ENCODE measurements around the gene MRGPRX2. TPM values are rescaled to one million over a fixed set of nuclear protein-coding genes. Genes with fewer than 3 reads are reported as not detected.

MRGPRX2 gene
- total and polyA plus RNA-seq, 2 experiments from 2014 or later = not detected

DNA sequence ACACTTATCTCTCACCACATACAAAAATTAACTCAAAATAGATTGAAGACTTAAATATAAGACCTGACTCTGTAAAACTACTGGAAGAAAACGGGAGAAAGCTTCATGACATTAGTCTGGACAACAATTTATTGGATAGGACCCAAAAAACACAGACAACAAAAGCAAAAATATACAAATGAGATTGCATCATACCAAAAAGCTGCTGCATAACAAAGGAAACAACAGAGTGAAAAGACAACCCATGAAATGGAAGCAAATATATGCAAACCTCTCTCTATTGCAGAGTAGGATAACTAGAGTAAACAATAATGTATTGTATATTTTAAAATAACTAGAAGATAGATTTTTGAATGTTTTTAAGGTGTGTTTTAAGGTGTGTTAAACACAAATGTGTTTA is 11.2 kb downstream of the MRGPRX2 start (continued):
- no peak for TF ChIP-seq STAT1 (IDR thresholded peaks at IDR 0.05; ENCODE audit: unreplicated experiment)
- TF ChIP-seq NANOG (IDR thresholded peaks at IDR 0.05; ENCODE audit: borderline replicate concordance) = no peak
- no peak for TF ChIP-seq ZNF331 (CRISPR knock-in tag; IDR thresholded peaks at IDR 0.05; ENCODE audit: low read depth)
- TF ChIP-seq ZNF114 (CRISPR knock-in tag; IDR thresholded peaks at IDR 0.05) = no peak

DNA sequence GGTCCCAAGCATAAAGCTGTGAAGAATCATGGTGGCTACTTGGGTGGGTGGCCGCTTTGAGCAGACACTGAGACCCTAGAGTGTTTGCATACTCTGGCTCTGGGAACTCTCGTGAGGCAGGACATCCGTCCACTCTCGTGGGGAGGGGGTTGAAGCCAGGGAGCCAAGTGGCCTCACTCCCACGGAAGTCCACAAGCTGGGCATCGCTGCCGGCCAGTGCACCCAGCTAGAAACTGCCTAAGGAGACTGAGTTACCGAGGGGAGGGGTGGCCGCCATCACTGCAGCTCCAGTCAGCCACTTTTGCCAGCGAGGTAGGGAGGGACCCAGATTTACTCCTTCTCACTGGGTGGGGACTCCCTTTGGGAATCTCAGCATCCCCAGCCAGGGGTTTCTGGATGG is 20.5 kb downstream of the MRGPRX2 start:
- H3K27ac Mint-ChIP-seq = no peak overlapping the region
- no peak overlapping the region for H3K4me3 Mint-ChIP-seq
- DNase-seq (ENCODE audit: low spot score) = no peak
- peaks cover 2% of the 10 kb centered on the region for H3K27me3 Mint-ChIP-seq (ENCODE audit: insufficient read depth, low read depth, poor library complexity)
- no peak for ATAC-seq
- Histone ChIP-seq H3F3A (replicated peaks; ENCODE audit: low read depth) (no peaks in the 10 kb centered on the region), H3K4me2 (no peak overlapping the region), H3K79me2 (replicated peaks; ENCODE audit: insufficient read depth) (no peaks in the 10 kb centered on the region), H4K20me1 (replicated peaks; ENCODE audit: insufficient read depth) (no peaks in the 10 kb centered on the region), H2AFZ (no peak overlapping the region), H3K9me2 (ENCODE audit: insufficient read depth) (peaks cover 8% of the 10 kb centered on the region; the same call in 1 of the 2 replicates), H3K27me3 (ENCODE audit: insufficient read depth) (no peaks in the 10 kb centered on the region), H3K4me3 (no peak overlapping the region), H3K4me1 (ENCODE audit: insufficient read depth) (no peaks in the 10 kb centered on the region), H3K27ac (ENCODE audit: low read depth) (no peak overlapping the region), H3K36me3 (ENCODE audit: insufficient read depth) (no peaks in the 10 kb centered on the region)
- TF ChIP-seq STAT1 (IDR thresholded peaks at IDR 0.05; ENCODE audit: unreplicated experiment) (no peak), CREB1 (CRISPR knock-in tag; IDR thresholded peaks at IDR 0.05; ENCODE audit: low read depth) (no peak), NANOG (IDR thresholded peaks at IDR 0.05; ENCODE audit: borderline replicate concordance) (no peak), ZNF331 (CRISPR knock-in tag; IDR thresholded peaks at IDR 0.05; ENCODE audit: low read depth) (no peak), EZH2 (IDR thresholded peaks at IDR 0.05; ENCODE audit: low read depth, unreplicated experiment) (no peak)
- TF ChIP-seq, protein P1, sequence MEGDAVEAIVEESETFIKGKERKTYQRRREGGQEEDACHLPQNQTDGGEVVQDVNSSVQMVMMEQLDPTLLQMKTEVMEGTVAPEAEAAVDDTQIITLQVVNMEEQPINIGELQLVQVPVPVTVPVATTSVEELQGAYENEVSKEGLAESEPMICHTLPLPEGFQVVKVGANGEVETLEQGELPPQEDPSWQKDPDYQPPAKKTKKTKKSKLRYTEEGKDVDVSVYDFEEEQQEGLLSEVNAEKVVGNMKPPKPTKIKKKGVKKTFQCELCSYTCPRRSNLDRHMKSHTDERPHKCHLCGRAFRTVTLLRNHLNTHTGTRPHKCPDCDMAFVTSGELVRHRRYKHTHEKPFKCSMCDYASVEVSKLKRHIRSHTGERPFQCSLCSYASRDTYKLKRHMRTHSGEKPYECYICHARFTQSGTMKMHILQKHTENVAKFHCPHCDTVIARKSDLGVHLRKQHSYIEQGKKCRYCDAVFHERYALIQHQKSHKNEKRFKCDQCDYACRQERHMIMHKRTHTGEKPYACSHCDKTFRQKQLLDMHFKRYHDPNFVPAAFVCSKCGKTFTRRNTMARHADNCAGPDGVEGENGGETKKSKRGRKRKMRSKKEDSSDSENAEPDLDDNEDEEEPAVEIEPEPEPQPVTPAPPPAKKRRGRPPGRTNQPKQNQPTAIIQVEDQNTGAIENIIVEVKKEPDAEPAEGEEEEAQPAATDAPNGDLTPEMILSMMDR (conservative IDR thresholded peaks at IDR 0.05; ENCODE audit: low read depth in 2 of 2) = no peak
- H3K36me3 Mint-ChIP-seq (ENCODE audit: low read depth) = no peaks in the 10 kb centered on the region
- H3K9me3 Mint-ChIP-seq = peaks cover 11% of the 10 kb centered on the region; the same call in 2 of the 3 replicates
- no peaks in the 10 kb centered on the region for H3K4me1 Mint-ChIP-seq

DNA sequence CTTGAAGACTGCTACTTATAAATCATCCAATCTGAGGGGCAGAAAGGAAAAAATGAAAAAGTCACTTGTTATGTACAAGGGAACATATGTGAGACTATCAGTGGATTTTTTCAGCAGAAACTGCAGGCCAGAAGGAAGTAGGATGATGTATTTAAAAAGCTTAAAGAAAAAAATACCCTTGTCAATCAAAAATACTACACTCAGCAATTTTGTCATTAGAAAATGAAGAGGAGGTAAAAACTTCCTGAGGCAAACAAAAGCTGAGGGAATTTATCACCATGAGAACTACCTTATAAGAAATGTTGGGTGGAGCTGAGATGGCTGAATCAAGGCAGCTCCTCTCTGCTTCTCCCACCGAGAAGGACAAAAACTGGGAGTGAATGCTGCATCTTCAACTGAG is 21.1 kb downstream of the MRGPRX2 start:
- ATAC-seq (no peak), DNase-seq (ENCODE audit: low spot score) (no peak)
- Mint-ChIP-seq H3K4me3 (no peak overlapping the region), H3K27me3 (ENCODE audit: insufficient read depth, low read depth, poor library complexity) (no peaks in the 10 kb centered on the region), H3K9me3 (peaks cover 11% of the 10 kb centered on the region; the same call in 2 of the 3 replicates), H3K36me3 (ENCODE audit: low read depth) (no peaks in the 10 kb centered on the region), H3K27ac (no peak overlapping the region), H3K4me1 (no peaks in the 10 kb centered on the region)
- H3K36me3 ChIP-seq (ENCODE audit: insufficient read depth) = no peaks in the 10 kb centered on the region
- no peak overlapping the region for H3K4me2 ChIP-seq
- H3F3A ChIP-seq (replicated peaks; ENCODE audit: low read depth) = no peaks in the 10 kb centered on the region
- no peak overlapping the region for H3K27ac ChIP-seq (ENCODE audit: low read depth)
- peaks cover 8% of the 10 kb centered on the region; the same call in 1 of the 2 replicates for H3K9me2 ChIP-seq (ENCODE audit: insufficient read depth)
- no peaks in the 10 kb centered on the region for H3K27me3 ChIP-seq (ENCODE audit: insufficient read depth)
- no peaks in the 10 kb centered on the region for H4K20me1 ChIP-seq (replicated peaks; ENCODE audit: insufficient read depth)
- no peak overlapping the region for H2AFZ ChIP-seq
- H3K4me1 ChIP-seq (ENCODE audit: insufficient read depth) = no peaks in the 10 kb centered on the region
- TF ChIP-seq, protein P2, sequence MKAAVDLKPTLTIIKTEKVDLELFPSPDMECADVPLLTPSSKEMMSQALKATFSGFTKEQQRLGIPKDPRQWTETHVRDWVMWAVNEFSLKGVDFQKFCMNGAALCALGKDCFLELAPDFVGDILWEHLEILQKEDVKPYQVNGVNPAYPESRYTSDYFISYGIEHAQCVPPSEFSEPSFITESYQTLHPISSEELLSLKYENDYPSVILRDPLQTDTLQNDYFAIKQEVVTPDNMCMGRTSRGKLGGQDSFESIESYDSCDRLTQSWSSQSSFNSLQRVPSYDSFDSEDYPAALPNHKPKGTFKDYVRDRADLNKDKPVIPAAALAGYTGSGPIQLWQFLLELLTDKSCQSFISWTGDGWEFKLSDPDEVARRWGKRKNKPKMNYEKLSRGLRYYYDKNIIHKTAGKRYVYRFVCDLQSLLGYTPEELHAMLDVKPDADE (IDR thresholded peaks at IDR 0.05) = no peak
- TF ChIP-seq JUNB (IDR thresholded peaks at IDR 0.05; ENCODE audit: unreplicated experiment) (no peak), CREB1 (CRISPR knock-in tag; IDR thresholded peaks at IDR 0.05; ENCODE audit: low read depth) (no peak), STAT1 (IDR thresholded peaks at IDR 0.05; ENCODE audit: unreplicated experiment) (no peak), EZH2phosphoT487 (IDR thresholded peaks at IDR 0.05; ENCODE audit: unreplicated experiment) (no peak), ZNF114 (CRISPR knock-in tag; IDR thresholded peaks at IDR 0.05) (no peak)
- TF ChIP-seq, protein P3, sequence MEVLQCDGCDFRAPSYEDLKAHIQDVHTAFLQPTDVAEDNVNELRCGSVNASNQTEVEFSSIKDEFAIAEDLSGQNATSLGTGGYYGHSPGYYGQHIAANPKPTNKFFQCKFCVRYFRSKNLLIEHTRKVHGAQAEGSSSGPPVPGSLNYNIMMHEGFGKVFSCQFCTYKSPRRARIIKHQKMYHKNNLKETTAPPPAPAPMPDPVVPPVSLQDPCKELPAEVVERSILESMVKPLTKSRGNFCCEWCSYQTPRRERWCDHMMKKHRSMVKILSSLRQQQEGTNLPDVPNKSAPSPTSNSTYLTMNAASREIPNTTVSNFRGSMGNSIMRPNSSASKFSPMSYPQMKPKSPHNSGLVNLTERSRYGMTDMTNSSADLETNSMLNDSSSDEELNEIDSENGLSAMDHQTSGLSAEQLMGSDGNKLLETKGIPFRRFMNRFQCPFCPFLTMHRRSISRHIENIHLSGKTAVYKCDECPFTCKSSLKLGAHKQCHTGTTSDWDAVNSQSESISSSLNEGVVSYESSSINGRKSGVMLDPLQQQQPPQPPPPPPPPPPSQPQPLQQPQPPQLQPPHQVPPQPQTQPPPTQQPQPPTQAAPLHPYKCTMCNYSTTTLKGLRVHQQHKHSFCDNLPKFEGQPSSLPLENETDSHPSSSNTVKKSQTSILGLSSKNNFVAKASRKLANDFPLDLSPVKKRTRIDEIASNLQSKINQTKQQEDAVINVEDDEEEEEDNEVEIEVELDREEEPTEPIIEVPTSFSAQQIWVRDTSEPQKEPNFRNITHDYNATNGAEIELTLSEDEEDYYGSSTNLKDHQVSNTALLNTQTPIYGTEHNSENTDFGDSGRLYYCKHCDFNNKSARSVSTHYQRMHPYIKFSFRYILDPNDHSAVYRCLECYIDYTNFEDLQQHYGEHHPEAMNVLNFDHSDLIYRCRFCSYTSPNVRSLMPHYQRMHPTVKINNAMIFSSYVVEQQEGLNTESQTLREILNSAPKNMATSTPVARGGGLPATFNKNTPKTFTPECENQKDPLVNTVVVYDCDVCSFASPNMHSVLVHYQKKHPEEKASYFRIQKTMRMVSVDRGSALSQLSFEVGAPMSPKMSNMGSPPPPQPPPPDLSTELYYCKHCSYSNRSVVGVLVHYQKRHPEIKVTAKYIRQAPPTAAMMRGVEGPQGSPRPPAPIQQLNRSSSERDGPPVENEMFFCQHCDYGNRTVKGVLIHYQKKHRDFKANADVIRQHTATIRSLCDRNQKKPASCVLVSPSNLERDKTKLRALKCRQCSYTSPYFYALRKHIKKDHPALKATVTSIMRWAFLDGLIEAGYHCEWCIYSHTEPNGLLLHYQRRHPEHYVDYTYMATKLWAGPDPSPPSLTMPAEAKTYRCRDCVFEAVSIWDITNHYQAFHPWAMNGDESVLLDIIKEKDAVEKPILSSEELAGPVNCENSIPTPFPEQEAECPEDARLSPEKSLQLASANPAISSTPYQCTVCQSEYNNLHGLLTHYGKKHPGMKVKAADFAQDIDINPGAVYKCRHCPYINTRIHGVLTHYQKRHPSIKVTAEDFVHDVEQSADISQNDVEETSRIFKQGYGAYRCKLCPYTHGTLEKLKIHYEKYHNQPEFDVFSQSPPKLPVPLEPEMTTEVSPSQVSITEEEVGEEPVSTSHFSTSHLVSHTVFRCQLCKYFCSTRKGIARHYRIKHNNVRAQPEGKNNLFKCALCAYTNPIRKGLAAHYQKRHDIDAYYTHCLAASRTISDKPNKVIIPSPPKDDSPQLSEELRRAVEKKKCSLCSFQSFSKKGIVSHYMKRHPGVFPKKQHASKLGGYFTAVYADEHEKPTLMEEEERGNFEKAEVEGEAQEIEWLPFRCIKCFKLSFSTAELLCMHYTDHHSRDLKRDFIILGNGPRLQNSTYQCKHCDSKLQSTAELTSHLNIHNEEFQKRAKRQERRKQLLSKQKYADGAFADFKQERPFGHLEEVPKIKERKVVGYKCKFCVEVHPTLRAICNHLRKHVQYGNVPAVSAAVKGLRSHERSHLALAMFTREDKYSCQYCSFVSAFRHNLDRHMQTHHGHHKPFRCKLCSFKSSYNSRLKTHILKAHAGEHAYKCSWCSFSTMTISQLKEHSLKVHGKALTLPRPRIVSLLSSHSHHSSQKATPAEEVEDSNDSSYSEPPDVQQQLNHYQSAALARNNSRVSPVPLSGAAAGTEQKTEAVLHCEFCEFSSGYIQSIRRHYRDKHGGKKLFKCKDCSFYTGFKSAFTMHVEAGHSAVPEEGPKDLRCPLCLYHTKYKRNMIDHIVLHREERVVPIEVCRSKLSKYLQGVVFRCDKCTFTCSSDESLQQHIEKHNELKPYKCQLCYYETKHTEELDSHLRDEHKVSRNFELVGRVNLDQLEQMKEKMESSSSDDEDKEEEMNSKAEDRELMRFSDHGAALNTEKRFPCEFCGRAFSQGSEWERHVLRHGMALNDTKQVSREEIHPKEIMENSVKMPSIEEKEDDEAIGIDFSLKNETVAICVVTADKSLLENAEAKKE (CRISPR knock-in tag; IDR thresholded peaks at IDR 0.05) = no peak
- no peaks in the 10 kb centered on the region for H3K79me2 ChIP-seq (replicated peaks; ENCODE audit: insufficient read depth)
- no peak overlapping the region for H3K4me3 ChIP-seq
